ENCODE measurements around the gene ASB1.

The ASB1 gene

DNA sequence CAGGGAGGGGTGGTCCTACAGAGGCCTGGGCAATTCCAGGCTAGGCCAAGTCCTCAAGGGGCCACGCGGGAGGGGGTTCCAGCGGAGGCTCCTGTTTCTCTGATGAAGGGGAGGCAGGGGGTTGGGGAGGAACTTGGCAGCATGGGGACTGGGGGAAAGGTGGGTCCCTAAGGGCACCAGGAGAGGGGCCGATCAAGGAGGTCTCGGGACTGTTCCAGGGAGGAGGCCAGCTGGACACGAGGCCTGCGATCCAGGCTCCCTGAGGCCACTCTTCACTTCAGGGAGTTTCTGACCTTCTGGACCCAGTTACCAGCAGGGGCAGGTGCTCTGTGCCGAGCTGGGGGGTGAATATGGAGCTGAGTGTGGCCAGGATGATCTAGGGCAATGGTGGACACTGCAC is 71.5 kb downstream of the ASB1 start:
- no peak for DNase-seq

DNA sequence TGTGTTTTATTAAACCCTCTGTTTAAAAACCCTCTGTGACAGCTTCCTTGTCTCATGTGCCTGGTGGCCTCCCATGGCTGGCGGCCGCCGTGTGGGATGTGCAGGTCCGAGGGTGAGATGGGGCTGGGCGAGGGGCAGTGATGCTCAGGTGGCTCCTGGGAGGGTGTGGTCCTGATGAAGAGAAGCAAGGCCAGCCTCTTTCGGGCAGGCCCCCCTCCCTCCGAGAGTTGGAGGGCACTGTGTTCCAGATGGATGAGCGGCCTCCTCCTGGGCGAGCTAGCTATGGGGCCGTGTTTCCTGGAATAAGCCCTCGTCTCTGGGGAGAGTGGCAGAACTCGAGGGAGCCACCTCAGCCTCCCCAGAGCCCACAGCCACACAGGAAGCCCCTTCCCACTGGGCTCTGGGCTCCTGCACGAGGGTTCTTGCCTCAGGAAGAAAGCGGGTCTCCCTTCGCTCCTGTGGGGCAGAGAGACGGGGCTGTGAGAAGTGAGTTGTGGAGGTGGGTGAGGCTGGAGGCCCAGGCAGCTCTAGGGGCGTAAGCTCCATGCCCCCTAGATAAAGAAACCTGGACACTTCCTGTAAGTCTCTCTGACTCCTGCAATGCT is 72.1 kb downstream of the ASB1 start:
- DNase-seq = no peak

DNA sequence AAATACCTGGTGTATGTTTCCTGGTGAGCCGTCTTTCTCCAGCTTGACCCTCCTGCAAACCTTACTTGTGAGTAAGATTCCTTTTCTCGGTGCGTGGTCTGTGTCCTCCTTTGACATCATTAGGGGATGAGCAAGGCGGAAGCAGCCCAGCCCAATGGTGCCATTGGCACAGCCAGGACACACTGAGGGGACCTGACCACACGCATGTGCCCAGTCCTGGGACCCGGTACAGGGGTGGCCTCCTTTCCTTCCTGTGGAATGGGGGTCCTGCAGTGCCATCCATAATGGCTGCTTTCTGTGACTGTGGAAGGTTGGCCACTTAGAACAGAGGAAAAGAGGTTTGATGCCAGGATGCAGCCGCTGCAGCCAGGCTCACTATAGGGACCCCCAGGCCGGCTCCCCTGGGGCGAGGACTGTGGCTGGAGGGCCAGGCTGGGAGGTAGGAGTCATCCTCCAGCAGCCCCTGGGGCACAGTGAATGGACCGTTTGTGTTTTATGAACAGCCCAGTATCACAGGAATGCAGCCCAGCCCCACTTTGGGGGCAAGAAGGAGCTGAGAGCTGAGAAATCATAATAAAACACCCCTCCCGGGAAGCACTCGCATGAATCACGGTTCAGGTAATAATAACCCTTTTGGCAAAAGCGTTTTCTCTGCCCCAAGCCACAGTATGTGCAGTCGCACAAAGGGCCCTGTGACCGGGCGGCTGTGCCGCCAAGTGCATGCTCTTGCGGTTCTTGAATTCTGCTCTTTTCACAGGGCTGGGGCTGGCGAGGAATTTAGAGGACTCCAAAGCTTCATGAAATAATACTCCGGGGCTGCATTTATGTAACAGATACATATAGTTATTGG is 73.2 kb downstream of the ASB1 start:
- no peak for DNase-seq

DNA sequence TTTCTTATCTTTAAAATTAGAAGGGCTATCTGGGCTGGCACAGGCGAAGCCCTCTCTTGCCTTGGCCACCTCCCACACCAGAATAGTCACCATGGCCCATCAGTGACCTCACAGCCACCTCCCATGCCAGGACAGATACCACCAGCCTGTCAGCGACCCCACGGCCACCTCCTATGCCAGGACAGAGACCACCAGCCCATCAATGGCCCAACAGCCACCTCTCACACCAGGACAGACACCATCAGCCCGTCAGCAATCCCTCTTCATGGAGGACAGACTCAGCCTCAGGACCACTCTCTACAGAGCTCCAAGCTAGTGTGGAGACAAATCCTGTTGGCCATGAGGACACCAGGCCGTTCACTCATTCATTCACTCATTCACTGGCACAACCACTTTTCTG is 74.6 kb downstream of the ASB1 start:
- DNase-seq = no peak

All from stimulated activated CD4-positive, alpha-beta T cell treated with anti-CD3 and anti-CD28 coated beads, Interleukin-4, amount 100 ng/mL, for 24 hours (primary cell).